ENCODE data around the gene GLTPD2.

GLTPD2 gene

DNA sequence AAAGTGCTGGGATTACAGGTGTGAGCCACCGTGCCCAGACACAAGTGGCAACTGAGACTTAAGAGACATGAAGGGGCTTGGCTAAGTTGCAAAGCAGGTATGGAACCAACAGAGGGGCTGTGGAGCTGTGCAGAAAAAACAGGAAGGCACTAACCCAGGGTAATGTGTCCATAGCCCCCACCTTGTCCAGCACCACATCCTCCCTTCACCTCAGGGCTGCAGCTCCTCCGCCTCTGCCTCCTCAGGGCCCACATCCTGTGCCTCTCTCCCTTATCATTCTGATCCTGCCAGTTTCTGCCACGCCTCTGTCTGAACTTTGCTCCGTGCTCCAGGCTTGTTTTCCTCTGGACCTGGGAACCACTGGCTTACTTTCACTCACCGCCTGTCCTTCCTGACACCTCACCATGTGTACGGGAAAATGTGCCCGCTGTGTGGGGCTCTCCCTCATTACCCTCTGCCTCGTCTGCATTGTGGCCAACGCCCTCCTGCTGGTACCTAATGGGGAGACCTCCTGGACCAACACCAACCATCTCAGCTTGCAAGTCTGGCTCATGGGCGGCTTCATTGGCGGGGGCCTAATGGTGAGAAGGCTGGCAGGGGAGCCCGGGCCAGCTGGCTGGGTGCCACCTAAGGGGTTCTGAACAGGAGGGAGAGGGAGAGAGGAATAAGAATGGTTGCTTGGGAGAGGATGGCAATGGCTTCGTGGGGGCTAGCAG is 17.1 kb upstream of the GLTPD2 start, which contains the start of gene TM4SF5:
TM4SF5 (plus strand) TSS at position 368 of the 716 bp plus-strand sequence; CDS start at position 405, 37 bp downstream.
- no peak for DNase-seq (ENCODE audit: low read depth)

DNA sequence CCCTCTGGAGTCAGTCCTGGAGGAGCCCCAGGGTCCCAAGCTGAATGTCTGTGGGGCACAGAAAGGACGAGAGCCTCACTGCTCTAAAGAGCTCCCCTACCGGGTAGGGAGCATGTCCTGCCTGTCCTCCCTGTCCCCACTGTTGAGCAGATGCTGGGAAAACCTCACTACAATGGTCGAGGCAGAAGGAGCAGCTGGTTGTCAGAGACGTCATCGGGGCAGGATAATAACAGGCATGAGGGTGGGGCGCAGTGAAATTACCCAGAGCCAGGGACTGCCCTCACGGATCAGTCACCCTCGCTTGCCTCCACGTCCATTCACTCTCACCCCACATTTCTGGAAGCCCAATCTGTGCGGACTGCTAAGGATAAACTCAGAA is 16.5 kb upstream of the GLTPD2 start:
- DNase-seq (ENCODE audit: low read depth): no peak

DNA sequence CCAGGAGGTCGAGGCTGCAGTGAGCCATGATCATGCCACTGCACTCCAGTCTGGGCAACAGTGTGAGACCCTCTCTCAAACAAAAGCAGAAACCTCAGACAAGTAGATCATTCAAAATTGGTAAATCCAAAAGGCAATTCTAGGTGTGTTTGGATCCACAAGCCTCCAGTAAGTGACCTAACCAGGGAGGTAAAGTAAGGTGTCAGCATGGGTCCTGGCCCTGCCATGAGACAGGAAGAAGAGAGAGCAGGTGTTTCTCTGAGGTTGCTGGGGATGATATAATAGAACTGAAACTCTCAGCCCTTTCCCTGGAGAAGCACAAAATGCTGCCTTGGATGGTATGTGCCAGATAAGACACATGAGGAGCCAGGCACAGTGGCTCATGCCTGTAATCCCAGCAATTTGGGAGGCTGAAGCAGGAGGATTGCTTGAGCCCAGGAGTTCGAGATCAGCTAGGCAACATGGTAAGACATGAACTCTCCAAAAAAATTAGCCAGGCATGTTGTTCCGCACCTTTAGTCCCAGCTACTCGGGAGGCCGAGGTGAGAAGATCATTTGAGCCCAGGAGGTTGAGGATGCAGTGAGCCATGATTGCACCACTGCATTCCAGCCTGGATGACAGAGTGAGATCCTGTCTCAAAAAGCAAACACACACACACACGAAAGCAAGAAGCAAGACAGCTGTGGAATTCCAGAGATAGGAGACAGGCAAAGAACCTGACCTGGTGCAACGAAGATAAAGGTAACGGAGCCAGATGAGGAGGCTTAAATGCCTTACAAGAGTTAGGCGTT is 10.6 kb upstream of the GLTPD2 start:
- no peak for DNase-seq (ENCODE audit: low read depth)

DNA sequence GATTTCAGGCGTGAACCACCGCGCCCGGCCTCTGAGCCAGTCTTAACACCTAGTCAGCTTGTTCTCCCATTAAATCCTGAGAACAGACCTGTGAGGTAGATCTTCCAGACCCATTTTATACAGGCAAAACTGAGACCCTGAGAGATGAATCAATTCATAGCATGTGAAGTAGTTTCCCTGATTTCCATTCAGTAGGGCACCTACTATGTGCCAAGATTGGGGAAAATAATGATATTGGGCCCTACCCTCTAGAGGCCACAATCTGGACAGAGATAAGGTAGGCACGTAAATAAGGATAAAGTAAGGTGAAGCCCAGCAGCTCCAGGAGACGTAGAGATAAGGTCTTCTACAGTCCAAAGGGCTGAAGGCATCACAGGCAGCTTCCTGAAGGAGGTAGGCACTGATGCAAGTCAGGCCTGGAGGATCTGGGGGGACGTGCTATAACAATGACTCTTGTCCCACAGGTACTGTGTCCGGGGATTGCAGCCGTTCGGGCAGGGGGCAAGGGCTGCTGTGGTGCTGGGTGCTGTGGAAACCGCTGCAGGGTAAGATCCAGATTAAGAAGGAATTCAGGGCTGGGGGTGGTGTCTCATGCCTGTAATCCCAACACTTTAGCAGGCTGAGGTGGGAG is 8.3 kb upstream of the GLTPD2 start:
- DNase-seq (ENCODE audit: low read depth): no peak

DNA sequence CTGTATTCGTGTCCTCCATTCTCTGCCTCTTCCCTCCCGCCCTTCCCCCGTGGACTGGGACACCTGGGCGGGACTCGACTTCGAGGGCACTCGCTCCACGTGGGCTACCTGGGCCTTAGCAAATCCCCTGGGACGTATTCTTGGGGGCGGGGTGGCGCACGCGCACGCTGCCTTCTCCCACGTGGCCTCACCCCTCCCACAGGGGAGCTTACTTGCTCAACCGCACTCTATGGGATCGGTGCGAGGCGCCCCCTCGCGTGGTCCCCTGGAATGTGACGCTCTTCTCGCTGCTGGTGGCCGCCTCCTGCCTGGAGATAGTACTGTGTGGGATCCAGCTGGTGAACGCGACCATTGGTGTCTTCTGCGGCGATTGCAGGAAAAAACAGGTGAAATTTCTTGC is 6.1 kb upstream of the GLTPD2 start:
- no peak for DNase-seq (ENCODE audit: low read depth)

DNA sequence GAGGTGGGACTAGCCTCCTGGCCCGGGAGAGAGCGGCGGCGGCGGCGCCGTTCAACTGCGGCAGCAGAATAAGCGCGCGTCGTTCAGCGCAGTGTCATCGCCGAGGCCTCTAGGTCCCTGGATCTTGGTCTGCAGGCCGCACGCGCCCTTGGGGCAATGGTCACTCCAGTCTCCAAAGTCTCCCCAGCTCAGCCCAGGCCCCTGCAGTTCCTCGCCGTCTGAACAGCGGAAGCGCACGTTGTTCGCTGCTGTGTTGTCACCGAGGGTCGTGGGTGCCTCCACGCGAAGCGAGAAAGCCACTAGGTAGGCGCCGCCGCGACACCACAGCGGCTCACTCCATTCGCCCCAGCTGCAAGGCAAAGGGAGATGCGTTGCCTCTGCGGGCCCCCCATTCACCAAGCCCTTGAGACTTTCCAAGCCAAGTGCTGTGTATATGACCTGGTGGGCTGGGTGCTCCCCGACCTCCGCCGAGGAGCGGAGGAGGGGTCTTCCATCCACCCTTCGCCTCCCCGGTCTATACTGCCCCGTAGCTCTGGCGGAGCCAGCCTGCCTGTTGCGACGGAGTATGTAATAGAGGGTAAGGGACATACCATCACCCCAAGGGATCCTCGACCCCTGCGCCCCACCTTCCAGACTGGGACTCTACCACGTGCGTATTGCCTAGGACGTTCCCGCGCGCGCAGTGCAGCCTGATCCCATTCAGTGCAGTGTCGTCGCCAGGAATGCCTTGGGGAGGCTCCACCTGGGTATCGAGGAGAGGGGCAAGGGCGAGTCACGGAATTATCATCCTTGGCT is 3.3 kb upstream of the GLTPD2 start:
- DNase-seq (ENCODE audit: low read depth): no peak

DNA sequence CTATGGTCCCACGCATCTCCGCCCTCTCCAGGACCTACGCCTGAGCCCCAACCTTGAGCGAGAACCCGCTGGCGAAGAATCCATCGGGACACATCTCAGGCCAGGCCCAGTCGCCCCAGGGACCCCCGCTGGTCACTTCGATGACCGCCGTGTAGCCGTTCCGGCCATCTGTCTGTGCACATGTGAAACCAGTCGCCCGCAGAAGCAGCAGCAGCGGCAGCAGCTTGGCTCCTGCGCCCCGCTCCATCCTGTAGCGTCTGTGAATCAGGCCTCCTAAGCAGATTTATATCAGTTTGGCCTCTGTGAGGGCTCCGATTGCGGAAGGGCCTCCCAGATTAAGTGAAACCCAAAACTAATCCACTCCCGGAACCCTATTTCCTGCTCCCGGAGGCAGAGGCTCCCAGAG is 2.7 kb upstream of the GLTPD2 start, which contains the start of gene VMO1:
VMO1 (minus strand) TSS at position 259 of the 406 bp plus-strand sequence; CDS start at position 247, 12 bp downstream.
- no peak for DNase-seq (ENCODE audit: low read depth)

DNA sequence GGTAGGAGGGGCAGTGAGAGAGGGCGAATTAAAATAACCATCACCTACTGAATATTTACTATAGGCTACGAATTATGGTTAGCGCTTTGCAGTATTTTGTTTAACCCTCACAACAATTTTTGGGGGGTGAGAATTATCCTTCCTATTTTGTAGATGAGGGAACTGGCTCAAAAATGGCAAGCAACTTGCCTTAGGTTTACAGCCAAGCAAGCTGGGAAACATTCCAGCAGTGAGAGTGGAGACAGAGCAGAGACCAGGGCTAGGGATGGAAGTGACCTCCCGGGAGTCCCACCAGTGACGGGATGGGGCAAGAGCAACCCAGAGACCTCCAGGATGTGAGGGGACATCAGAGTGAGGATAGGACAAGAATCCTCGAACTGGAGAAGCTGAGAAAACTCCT is 2.2 kb upstream of the GLTPD2 start:
- DNase-seq (ENCODE audit: low read depth): no peak

DNA sequence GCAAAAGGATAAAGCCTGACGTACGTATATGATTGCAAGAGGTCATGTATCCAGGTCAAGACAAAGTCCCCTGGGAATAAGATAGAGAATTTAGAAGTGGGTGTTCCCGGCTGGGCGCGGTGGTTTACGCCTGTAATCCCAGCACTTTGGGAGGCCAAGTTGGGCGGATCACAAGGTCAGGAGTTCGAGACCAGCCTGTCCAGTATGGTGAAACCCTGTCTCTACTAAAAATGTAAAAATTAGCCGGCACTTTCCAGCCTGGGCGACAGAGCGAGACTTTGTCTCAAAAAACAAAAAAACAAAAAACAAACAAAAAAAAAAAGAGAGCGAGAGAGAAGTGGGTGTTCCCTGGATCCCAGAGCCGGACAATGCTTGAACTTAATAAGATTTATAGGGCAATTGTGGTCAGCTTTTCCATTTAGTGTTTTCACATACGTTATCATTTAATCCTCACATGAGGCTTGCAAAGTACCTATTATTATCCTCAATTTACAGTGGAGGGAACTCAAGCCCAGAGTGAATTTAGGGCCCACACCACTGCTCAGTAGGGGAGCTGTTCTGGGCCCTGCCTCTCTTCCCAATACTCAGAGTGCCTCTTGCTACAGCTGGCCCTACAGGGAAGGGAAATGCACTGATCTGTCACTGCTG is 481 bp upstream of the GLTPD2 start:
- no peak for DNase-seq (ENCODE audit: low read depth)

DNA sequence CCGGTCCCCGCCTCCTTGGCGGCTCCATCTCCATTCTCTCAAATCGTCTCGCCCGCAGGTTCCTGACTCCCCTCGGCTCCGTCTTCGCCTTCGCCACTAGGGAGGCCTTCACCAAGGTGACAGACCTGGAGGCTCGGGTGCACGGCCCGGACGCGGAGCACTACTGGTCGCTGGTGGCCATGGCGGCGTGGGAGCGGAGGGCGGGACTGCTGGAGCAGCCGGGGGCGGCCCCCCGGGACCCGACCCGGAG is 862 bp downstream of the GLTPD2 start:
- no peak for DNase-seq (ENCODE audit: low read depth)

DNA sequence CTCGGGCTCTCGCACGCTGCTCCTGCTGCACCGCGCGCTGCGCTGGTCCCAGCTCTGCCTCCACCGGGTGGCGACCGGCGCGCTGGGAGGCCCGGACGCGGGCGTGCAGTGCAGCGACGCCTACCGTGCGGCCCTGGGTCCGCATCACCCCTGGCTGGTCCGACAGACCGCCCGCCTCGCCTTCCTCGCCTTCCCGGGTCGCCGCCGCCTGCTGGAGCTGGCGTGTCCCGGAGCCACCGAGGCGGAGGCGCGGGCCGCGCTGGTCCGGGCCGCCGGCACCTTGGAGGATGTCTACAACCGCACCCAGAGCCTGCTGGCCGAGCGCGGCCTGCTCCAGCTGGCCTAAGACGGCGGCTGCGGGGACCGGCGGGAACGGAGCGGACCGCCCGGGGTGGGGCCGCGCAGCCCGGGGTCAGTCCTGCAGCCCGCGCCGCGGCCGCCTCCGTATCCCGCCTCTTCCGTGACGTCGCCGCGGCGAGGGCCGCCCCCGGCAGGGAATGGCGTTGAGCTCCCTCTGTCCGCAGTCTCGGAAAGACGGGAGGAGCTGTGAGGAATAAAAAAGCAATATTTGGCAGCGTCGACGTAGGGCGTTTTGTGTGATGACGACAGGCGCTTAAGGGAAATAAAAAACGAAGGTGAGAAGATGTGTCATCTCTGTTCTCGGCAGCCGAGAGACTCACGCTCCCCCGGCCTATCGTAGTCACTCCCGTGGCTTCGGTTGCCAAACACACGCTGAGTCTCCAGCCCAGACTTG is 1.4 kb downstream of the GLTPD2 start:
- peak; percentile 72 for DNase-seq (ENCODE audit: low read depth)

DNA sequence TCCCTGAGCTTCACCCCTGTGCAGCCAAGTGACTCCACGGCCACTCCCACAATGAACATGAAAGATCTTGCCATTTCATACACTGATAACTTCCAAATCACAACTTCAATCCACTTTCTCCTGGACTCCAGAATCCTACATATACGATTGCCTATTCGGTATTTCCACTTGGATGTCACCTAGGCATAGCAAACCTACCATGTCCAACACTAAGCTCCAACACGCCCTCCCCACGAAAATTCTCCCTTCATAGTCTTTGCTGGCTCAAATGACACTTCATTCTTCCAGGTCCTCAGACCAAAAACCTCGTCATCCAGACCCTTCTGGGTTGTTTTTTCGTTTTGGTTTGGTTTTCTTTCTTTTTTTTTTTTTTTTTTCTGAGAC is 1.9 kb downstream of the GLTPD2 start:
- no peak for DNase-seq (ENCODE audit: low read depth)

DNA sequence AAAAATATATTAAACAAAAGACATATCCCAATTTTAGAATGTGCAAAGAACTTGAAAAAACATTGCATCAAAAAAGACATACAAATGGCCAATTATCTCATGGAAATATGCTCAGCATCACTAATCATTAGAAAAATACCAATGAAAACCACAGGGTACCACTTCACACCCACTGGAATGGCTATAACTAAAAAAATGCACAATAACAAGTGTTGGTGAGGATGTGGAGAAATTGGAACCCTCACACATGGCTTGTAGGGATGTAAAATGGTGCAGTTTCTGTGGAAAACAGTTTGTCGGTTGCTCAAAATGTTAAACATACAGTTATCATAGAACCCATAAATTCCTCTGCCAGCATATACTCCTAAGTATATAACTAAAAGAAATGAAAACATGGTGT is 6.4 kb downstream of the GLTPD2 start:
- DNase-seq (ENCODE audit: low read depth): no peak

DNA sequence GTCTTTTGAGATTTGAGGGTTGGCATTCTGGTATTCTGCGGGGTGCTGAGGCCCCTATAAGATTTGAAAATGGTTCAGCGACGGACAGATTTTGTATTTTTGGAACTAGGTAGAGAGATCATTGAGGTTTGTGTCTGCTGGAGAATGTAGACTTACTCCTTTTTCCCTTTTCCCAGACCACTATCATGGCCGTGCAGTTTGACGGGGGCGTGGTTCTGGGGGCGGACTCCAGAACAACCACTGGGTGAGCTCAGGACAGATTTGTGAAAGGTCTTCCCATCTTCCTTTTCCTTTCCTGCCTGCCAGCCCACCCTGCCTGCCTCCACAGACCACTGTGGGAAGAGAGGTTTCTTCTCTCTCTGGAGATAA is 7.8 kb downstream of the GLTPD2 start:
- no peak for DNase-seq (ENCODE audit: low read depth)

DNA sequence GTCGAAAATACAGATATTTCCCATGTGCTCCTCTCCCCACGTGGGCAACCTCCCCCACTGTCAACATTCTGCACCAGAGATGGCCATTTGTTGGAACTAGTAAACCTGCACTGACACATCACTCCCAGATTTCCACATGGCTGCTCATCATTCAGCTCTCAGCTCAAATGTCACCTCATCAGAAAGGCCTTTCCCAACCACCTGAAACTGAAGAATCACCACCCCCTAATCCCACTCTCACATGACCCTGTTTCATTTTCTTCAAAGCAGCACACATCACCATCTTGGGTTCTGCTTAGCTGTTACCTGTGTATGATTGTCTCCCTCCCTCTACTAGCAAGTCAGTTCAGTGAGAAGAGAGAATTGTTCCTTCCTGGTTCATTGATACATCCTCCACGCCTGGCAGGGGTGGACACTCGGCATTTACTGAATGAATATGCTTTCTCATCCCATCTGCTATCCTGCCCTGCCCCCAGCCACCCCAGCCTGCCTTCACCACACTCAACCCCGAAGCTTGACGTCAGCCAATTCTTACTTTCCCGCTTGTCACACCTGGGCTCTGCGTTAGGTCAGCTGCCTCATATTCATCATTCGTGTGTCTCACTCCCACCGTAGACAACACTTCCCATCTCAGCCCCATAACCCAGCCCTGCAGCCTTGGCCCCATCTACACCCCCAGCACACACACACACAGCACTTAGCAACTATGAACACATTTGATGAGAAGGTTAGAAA is 11.9 kb downstream of the GLTPD2 start:
- DNase-seq (ENCODE audit: low read depth): no peak

DNA sequence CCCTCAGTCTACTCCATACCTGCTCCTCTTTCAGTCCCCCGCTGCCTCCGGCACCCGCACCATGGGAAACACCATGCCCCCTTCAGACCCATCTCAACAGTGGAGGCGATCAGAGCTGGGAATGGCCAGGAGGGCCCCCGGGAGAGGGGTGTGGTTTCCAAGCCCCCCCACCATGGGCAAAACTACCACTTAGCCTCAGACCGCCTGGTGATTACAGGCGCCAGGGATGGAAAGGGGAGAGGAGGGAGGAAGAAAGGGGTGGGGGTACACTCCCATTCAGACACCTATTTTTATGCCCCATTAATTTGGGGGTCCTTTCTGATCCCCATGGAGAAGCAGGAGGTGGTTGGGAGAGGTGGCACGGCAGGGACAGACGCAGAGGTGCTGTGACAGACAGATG is 13.5 kb downstream of the GLTPD2 start, which contains the start of gene C17orf114:
C17orf114 (minus strand) TSS at position 101 of the 400 bp plus-strand sequence.
- DNase-seq (ENCODE audit: low read depth): no peak

DNA sequence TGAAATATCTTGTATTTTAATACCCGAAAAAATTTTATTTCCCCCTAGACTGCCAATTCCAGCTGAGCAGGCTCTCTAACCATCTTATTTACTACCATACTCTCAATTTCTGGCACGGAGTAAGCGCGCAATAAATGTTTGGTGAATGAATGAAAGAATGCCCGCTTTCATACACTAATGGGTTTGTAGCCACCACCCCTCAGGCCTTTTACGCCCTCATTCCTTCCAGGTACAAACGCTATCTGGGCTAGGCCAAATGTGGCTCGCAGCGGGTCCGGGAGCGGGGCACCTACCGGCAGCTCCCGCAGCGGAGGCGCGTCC is 17.7 kb downstream of the GLTPD2 start:
- no peak for DNase-seq (ENCODE audit: low read depth)

DNA sequence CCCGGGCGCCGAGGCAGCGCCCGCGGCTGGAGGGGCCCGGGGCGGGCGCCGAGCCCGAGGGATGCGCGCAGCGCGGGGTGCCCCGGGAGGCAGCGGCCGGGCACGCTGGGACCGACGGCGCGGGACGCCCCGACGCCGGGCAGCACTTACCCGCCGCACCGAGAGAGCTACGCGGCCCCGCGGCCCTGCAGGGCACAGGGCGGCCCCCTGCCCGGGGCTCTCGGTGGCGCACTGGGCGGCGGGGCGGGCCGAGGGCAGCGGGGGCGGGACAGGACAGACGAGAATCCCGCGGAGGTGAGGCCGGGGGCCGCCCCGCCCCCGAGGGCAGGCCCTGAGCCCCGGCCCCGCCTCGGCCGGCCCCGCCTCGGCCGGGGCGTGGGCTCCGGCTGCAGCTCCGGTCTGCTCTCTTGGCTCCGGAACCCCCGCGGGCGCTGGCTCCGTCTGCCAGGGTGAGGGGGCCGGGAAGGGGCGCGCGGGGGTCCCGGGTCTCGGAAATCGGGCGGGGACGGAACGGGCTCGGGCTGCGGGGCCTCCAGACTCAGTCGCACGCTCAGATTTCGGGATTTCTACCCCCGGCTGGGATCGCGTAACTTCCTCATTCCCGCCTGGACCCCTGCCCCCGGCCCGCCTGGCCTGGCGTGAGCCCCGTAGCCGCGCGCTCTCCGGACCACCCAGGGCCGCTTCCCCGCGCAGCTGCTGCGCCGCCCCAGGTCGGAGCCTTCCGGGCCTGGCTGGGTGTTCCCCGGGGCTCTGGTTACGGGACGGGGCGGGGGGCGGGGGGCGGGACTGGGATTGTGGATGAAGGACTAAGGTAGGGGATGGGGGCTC is 18.2 kb downstream of the GLTPD2 start, which contains the start of gene PLD2:
PLD2 (plus strand) TSS at position 376 of the 828 bp plus-strand sequence. CDS start 621 bp downstream, outside the sequence.
- DNase-seq (ENCODE audit: low read depth): peak; percentile 80

DNA sequence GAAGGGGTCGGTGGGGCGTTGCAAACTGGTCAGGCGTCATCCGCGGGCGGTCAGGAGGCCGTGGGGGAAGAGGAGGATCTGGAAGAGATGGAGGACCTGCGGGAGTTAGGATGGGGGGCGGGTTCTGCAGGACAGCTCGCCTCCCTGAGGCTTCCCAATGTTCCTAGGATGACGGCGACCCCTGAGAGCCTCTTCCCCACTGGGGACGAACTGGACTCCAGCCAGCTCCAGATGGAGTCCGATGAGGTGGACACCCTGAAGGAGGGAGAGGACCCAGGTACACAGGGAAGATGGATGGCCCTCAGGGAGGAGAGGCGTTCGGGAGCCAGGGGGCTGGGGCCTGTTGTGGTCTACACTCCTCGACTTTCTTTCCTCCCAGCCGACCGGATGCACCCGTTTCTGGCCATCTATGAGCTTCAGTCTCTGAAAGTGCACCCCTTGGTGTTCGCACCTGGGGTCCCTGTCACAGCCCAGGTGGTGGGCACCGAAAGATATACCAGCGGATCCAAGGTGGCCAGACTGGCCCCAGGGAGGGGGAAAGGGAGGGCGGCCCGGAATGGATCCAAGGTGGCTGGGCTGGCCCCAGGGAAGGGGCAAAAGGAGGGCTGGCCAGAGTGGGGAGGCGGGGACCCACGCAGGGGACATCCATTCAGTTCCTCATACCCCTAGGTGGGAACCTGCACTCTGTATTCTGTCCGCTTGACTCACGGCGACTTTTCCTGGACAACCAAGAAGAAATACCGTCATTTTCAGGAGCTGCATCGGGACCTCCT is 19.0 kb downstream of the GLTPD2 start:
- DNase-seq (ENCODE audit: low read depth): no peak

All from activated T-cell treated with anti-CD3 and anti-CD28 coated beads for 24 hours (primary cell).